GM10266 (cell line): Measurements from ENCODE around the gene ZNF780A.
"Not testable (repeated sequence)": the region's sequence is repeated elsewhere in the genome, so short reads cannot be mapped to it uniquely, and the experiment has no call there.

ENCODE experiments used
- DNase-seq: peaks from one replicate; pipeline ENCODE4 v3.0.0; 2012; ENCODE audit errors: extremely low spot score
- CTCF ChIP-seq: IDR thresholded peaks from 2 replicates; pipeline ENCODE4 v1.5.1; 2012; ENCODE audit warnings: mild to moderate bottlenecking, low read depth; ENCODE audit not compliant: control insufficient read depth, insufficient read depth; ENCODE audit errors: missing control alignments

The ZNF780A gene

GRCh38 chr19:40129425-40129824, 38.7 kb upstream of the ZNF780A start:
- TF ChIP-seq CTCF = no peak
- no peak for DNase-seq

- no peak for DNase-seq
- TF ChIP-seq CTCF = no peak
These were observed 38.2 kb upstream of the ZNF780A start for GRCh38 chr19:40128991-40129390.

DNA sequence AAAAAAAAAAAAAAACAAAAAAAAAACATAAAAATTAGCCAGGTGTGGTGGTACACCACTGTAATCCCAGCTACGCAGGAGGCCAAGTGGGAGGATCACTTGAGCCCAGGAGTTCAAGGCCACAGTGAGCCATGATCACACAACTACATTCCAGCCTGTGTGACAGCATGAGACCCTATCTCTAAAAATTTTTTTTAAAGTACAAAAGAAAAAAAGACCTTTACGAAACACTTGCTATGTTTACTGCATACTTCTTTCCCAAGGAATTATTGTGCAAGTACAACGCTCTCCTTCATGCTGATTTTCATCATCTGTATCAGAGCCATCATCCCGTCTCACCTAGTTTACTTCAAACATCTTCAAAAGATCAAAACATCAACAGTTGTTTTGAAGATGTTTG, 28.6 kb upstream of the ZNF780A start:
- TF ChIP-seq CTCF = no peak

GRCh38 chr19:40118638-40119037, 27.9 kb upstream of the ZNF780A start:
- not testable (repeated sequence) for DNase-seq

More for the DNA sequence above, 28.6 kb upstream of the ZNF780A start:
- no peak for DNase-seq

- no peak for TF ChIP-seq CTCF
- no peak for DNase-seq
These were observed 25.3 kb upstream of the ZNF780A start for GRCh38 chr19:40116075-40116474.

DNA sequence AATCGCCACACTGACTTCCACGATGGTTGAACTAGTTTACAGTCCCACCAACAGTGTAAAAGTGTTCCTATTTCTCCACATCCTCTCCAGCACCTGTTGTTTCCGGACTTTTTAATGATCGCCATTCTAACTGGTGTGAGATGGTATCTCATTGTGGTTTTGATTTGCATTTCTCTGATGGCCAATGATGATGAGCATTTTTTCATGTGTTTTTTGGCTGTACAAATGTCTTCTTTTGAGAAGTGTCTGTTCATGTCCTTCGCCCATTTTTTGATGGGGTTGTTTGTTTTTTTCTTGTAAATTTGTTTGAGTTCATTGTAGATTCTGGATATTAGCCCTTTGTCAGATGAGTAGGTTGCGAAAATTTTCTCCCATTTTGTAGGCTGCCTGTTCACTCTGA, 23.4 kb upstream of the ZNF780A start:
- not testable (repeated sequence) for DNase-seq

- DNase-seq = not testable (repeated sequence)
These were observed 21.5 kb upstream of the ZNF780A start for GRCh38 chr19:40112271-40112670.

DNA sequence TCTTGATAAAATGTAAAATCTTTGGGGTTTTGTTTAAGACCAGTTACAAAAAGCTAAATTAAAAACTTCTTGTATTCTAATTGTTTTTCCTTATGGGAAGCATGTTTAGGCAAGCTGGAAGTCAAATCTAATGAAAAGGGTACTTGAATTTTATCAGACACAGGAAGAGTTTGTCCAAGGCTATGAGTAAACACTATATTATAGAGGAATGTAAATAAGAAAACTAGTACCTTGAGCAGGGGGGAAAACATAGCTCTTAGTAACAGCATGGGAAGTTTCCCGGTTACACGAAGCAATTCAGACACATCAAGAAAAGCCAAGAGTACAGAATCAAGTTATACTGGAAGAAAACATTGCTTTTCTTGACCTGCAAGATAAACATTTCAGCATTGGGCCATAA, 19.8 kb upstream of the ZNF780A start:
- TF ChIP-seq CTCF = no peak
- no peak for DNase-seq

GRCh38 chr19:40104754-40105153, 14.0 kb upstream of the ZNF780A start:
- no peak for TF ChIP-seq CTCF
- no peak for DNase-seq
